Measurements from ENCODE around the gene ELMO1. TPM values are rescaled to one million over a fixed set of nuclear protein-coding genes. Genes with fewer than 3 reads are reported as not detected.

ELMO1 gene
- total and polyA plus RNA-seq, 2 of the 13 experiments (the other 11 are each of a cell fraction or from before 2014, with no cell fraction given) = 0.11 to 0.17 TPM

DNA sequence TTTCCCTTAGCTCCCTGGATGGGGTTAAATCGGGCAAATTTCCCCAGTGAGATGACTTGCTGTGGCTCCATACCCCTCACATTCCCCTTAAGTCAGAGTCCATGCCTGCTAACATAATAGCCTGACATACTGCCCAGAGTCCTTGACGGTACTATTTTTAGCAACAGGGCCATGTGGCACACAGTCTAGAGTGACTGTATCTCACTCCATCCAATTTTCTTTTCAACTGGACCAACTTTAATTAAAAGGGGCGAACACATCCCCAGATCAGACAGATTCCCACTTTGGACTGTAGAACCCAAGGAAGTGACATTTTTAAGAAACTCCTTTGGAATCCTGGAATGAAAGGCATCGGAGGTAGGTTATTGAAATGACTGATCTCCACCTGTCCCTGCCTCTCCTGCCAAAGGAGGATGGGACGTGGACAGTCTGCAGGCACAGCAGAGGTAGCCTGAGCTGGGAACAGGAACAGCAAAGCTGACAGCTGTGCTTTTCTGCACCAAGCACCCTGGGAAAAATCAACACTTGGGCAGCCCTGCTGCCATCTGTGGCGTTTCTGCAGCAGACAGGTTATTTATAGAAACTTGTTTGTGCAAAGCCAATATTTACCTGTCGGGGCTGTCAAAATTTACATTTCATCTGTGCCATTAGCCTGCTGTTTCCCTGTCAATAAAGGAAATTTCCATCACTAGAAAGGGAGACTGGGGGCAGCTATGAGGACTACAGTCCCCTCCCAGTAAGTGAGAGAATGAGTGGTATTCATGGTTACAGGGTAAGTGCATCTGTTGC, 502.9 kb downstream of the ELMO1 start (continued):
- TF ChIP-seq, protein P1, sequence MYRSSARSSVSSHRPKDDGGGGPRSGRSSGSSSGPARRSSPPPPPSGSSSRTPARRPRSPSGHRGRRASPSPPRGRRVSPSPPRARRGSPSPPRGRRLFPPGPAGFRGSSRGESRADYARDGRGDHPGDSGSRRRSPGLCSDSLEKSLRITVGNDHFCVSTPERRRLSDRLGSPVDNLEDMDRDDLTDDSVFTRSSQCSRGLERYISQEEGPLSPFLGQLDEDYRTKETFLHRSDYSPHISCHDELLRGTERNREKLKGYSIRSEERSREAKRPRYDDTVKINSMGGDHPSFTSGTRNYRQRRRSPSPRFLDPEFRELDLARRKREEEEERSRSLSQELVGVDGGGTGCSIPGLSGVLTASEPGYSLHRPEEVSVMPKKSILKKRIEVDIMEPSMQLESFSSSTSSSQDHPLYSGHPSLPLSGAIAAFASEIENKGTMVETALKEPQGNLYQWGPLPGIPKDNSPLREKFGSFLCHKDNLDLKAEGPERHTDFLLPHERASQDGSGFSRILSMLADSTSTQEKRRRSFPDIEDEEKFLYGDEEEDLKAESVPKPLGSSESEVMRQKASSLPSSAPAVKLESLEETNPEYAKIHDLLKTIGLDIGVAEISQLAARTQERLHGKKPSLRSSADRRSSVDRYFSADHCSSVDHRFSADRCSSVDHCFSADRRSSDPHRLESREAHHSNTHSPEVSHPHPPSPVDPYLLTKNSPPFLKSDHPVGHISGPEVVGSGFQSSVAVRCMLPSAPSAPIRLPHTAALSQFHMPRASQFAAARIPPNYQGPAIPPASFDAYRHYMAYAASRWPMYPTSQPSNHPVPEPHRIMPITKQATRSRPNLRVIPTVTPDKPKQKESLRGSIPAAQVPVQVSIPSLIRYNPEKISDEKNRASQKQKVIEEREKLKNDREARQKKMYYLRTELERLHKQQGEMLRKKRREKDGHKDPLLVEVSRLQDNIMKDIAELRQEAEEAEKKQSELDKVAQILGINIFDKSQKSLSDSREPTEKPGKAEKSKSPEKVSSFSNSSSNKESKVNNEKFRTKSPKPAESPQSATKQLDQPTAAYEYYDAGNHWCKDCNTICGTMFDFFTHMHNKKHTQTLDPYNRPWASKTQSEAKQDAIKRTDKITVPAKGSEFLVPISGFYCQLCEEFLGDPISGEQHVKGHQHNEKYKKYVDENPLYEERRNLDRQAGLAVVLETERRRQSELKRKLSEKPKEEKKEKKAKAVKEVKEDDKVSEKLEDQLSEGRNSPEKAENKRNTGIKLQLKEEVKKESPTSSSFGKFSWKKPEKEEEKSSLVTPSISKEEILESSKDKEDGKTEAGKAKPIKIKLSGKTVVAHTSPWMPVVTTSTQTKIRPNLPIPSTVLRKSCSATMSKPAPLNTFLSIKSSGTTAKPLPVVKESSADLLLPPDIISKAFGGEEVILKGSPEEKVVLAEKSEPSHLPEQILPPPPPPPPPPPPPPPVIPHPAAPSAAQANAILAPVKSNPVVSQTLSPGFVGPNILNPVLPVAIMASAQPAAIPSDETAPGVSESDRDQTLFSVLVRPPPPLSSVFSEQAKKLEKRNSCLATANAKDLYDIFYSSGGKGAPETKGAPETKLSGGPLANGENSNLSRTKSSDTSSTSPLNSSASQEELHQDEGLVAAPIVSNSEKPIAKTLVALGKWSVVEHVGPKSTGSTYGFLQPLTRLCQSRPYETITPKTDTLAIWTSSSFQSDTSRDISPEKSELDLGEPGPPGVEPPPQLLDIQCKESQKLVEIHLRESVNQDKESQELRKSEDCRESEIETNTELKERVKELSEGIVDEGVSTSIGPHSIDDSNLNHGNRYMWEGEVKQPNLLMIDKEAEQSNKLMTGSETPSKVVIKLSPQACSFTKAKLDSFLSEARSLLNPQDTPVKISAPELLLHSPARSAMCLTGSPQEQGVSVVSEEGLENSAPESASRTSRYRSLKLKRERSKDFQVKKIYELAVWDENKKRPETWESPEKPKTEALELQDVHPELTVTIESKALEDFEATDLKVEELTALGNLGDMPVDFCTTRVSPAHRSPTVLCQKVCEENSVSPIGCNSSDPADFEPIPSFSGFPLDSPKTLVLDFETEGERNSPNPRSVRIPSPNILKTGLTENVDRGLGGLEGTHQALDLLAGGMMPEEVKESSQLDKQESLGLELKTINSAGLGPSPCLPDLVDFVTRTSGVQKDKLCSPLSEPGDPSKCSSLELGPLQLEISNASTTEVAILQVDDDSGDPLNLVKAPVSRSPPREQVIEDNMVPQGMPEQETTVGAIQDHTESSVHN (CRISPR knock-in tag; IDR thresholded peaks at IDR 0.05) = 0 out of 2 replicates have a peak, but pooled peaks have one; percentile 59
- no peak for TF ChIP-seq ZNF781 (CRISPR knock-in tag; IDR thresholded peaks at IDR 0.05; ENCODE audit: borderline replicate concordance, not compliant biosample characterization)
- TF ChIP-seq, protein P2, sequence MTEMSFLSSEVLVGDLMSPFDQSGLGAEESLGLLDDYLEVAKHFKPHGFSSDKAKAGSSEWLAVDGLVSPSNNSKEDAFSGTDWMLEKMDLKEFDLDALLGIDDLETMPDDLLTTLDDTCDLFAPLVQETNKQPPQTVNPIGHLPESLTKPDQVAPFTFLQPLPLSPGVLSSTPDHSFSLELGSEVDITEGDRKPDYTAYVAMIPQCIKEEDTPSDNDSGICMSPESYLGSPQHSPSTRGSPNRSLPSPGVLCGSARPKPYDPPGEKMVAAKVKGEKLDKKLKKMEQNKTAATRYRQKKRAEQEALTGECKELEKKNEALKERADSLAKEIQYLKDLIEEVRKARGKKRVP (CRISPR knock-in tag; IDR thresholded peaks at IDR 0.05) = peak in 1 of 2 experiments; percentile 77; a peak in 2 of 4 replicates
- no peak for TF ChIP-seq SP2 (CRISPR knock-in tag; IDR thresholded peaks at IDR 0.05)
- TF ChIP-seq ZBTB38 (CRISPR knock-in tag; IDR thresholded peaks at IDR 0.05) = no peak
- TF ChIP-seq ZNF841 (CRISPR knock-in tag; IDR thresholded peaks at IDR 0.05; ENCODE audit: borderline replicate concordance) = no peak
- peak; percentile 35; the same call in 1 of the 2 replicates for TF ChIP-seq CEBPG (CRISPR knock-in tag; IDR thresholded peaks at IDR 0.05)
- TF ChIP-seq TEAD3 (CRISPR knock-in tag; optimal IDR thresholded peaks at IDR 0.05; ENCODE audit: borderline replicate concordance) = peak; percentile 86
- peak; percentile 30; the same call in 1 of the 2 replicates for TF ChIP-seq KDM2A (CRISPR knock-in tag; IDR thresholded peaks at IDR 0.05; ENCODE audit: borderline replicate concordance, low read depth)
- TF ChIP-seq GTF3A (CRISPR knock-in tag; conservative IDR thresholded peaks at IDR 0.05) = no peak
- peak; percentile 31; the same call in 1 of the 2 replicates for TF ChIP-seq DR1 (CRISPR knock-in tag; IDR thresholded peaks at IDR 0.05)
- TF ChIP-seq ZNF670 (CRISPR knock-in tag; IDR thresholded peaks at IDR 0.05; ENCODE audit: borderline replicate concordance) = peak; percentile 92; the same call in 1 of the 2 replicates
- no peak for TF ChIP-seq ZNF329 (CRISPR knock-in tag; IDR thresholded peaks at IDR 0.05; ENCODE audit: low read depth)
- TF ChIP-seq ISL2 (CRISPR knock-in tag; IDR thresholded peaks at IDR 0.05) = peak; percentile 98
- peak; percentile 60 for TF ChIP-seq NR2F6 (IDR thresholded peaks at IDR 0.05)
- peak; percentile 75 for TF ChIP-seq NR2F6 (CRISPR knock-in tag; IDR thresholded peaks at IDR 0.05)
- no peak for TF ChIP-seq ZNF230 (CRISPR knock-in tag; IDR thresholded peaks at IDR 0.05)
- TF ChIP-seq PHB2 (IDR thresholded peaks at IDR 0.05; ENCODE audit: partially characterized antibody) = no peak
- TF ChIP-seq BCL6 (CRISPR knock-in tag; IDR thresholded peaks at IDR 0.05) = peak; percentile 99
- TF ChIP-seq ZNF883 (CRISPR knock-in tag; IDR thresholded peaks at IDR 0.05; ENCODE audit: not compliant biosample characterization) = no peak
- TF ChIP-seq KMT2B (CRISPR knock-in tag; IDR thresholded peaks at IDR 0.05) = 0 out of 2 replicates have a peak, but pooled peaks have one; percentile 33

All from HepG2 (cell line).